T-helper 2 cell (primary cell): ENCODE results near the gene ZC3HAV1L.
"Not testable (repeated sequence)": the region's sequence is repeated elsewhere in the genome, so short reads cannot be mapped to it uniquely, and the experiment has no call there.

Source experiments
- DNase-seq, 5 experiments: peaks; one replicate each; pipeline versions ENCODE4 v3.0.0 to v3.0.0-alpha.2; 2012 to 2022

The ZC3HAV1L gene

GRCh38 chr7:139016931-139017511 lies 18.8 kb downstream of the ZC3HAV1L start:
- DNase-seq, result peak in 4 of 5 experiments; percentile 32 to 82 (median 36)

DNA sequence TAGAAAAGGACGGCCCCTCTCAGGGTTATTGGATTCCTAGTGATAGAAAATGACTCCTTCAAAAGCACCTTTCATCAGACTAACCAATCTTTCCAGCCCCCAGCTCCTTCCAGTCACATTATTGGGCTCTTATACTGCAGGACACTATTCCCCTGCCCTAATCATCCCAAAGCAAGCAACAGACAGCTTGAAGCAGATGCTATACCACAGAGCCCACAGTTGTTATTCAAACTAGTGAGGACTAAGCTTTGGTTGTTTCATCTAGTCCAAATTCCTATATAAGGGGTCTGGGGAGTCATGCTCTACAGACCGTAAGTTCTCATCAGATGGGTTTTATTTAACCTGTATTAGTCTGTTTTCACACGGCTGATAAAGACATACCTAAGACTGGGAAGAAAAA lies 24.5 kb downstream of the ZC3HAV1L start:
- DNase-seq, result no peak

- DNase-seq, result no peak
These were observed 31.3 kb downstream of the ZC3HAV1L start for GRCh38 chr7:139004321-139005090.

- no peak for DNase-seq
These were observed 36.4 kb downstream of the ZC3HAV1L start for GRCh38 chr7:138999414-138999813.

DNA sequence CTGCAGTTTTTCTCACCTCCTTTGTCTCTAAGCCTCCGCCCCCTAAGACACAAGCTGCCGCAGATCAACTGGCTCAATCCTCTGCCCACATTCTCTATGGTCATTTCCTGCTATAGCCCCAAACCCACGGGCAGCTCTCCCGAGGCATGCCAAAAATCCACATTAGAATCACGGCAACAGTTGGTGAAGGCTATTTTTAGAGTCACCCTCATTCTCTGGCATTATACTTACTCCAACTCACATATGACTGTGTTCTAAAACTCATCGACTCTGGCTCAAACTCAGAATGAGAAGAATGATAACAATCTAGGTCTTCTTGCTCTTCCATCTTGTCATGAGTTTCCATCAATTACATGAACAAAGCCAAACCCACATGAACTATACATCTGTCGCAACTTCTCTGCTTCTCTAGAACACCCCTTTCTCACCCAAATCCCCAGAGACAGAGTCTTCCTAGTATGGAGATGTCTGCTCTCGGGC lies 43.8 kb downstream of the ZC3HAV1L start:
- DNase-seq, result peak in 1 of 5 experiments; percentile 66

DNA sequence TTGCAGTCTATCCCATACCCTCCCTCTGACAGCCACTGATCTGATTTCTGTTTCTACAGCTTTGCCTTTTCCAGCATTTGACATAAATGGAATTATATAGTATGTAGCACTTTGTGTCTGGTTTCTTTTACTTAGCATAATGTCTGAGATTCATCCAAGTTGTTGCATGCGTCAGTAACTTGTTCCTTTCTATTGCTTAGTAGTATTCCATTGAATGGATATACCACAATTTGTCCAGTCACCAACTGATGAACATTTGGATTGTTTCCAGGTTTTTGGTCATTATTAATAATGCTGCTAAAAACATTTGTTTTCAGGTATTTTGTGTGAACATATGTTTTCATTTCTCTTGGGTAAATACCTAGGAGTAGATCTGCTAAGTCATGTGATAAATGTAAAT lies 48.2 kb downstream of the ZC3HAV1L start:
- DNase-seq, result no peak

DNA sequence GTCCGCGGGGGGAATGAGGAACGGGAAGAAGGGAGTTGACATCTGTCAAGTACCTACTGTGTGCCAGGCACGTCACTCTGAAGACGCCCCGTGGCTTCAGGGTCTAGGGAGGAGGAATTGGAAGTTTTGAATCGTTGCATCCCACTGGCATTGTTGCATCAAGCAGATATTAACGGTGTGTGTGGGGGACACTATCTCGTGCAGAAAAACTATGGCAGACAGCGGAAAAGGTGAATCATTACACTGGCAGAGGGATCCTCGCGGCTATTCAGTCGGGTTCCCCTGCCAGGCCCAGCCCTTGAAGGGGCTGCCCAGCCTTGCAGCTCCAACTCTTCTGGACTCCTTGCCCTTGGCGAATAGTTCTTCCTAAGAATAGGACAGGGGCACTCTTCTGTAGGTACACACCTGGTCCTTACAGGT lies 53.6 kb downstream of the ZC3HAV1L start:
- DNase-seq, result no peak

DNA sequence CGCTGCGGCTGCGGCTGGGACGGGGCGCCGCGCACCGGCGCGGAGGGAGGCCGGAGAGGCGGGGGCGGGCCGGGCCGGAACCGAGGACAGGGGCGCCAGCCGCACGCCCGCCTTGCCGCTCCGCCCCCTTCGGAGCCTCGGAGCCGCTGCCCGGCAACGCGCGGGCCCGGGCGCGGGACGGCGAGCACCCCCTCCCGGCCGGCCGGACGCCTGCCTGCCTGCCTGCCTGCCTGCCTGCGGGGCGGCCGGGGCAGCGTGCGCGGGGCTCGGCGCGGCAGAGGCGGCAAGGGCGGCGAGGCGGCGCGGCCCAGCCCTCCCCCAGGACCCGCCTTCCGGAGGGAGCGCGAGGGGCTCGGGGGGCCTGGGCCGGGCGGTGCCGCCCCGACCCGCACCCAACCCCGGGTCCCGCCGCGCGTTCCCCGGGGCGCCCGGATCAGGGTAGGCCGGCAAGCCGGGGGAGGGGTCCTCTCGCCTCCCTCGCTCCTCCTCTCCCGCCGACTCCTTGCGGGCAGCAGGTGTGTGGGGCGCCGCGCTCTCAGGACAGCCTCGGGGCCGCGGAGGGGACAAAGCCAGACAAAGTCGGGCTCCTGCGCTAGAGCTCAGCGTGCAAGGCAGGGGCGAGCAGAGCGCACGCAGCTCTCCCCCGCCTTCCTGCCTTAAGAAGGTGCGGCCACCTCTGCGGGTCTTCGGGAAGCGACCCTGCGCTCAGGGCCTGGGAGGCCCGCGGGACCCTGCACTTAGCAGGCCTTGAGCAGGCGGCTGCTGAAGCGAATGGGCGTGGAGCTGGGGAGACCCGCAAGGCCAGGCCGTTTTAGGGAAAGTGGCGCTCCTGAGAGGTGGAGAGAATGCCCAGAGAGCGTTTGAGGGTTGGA lies 54.3 kb downstream of the ZC3HAV1L start, which contains the start of gene KIAA1549:
TSS of gene KIAA1549 (minus strand) at position 58 of the 872 bp plus-strand sequence. CDS start 120 bp downstream, outside the sequence.
- DNase-seq, result peak in 2 of 5 experiments; percentile 22 to 76

- peak in 1 of 5 experiments; percentile 19 for DNase-seq
These were observed 55.1 kb downstream of the ZC3HAV1L start for GRCh38 chr7:138980563-138981291.

DNA sequence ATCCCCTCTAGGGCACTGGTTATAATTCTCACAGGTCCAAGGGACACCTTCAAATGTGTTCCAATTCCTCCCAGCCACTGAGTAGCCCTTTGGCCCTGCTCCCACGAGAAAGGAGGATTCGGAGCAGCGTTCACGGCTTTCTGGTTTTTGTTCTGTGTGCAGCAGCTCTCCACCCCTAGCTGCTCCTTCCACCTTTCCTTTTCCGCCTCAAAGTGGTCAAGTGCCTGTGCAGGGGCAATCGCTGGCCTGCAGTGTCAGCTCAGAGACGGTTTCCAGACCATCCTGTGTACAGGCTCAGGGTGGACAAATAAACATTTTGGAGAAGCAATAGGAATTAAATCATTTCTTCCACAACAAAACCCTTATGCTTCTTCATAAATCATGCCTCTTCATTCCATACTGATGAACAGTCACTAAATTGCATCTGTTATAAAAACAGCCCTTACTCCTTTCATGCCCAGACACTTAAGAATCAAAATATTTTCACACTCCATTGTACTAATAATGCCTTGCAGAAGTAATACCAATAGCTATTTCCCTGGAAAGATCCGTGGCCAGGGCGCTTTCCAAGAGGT lies 55.8 kb downstream of the ZC3HAV1L start:
- DNase-seq, result no peak

DNA sequence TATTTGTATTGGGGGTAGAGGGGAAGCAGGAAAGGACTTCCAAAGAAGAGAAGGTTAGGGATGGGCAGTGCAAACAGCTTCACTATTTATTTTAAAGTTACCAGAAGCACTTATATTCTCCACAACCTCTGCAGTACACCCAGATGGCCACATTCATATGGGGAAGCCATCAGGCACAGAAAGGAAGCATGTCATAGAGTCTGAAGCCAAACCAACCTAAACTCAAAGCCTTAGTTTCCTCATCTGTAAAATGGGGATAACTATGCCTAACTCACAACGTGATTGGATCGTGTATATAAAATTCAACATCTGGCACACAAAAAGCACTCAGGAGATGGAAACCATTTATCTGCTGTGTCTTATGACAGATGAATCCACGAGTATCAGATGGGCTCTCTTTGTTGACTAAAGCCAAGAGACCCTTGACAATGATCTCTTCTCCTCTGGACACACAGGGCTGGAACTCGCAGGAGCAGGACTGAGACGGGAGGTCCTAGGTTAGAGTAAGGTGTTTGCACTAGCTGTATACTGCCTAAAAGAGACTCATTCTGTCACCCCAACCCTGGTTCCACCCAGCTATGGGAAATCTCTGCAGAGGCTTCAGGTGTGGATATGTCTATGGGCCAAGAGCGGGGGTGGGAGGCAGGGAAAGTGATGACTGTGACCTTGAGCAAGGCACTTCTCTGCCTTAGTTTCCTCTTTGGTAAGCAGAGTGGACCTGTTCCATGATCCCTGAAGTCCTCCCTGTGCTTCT lies 56.4 kb downstream of the ZC3HAV1L start:
- peak in 1 of 5 experiments; percentile 61 for DNase-seq

- no peak for DNase-seq
These were observed 57.2 kb downstream of the ZC3HAV1L start for GRCh38 chr7:138978541-138979184.

GRCh38 chr7:138976161-138976560 lies 59.7 kb downstream of the ZC3HAV1L start:
- not testable (repeated sequence) for DNase-seq
